ENCODE results near the gene GJC1. TPM values are rescaled to one million over a fixed set of nuclear protein-coding genes. Genes with fewer than 3 reads are reported as not detected.

Gene GJC1
- total and polyA plus RNA-seq, 2 of the 8 experiments (the other 6 are each of a cell fraction or from before 2014, with no cell fraction given), result 29.1 to 154 TPM

DNA sequence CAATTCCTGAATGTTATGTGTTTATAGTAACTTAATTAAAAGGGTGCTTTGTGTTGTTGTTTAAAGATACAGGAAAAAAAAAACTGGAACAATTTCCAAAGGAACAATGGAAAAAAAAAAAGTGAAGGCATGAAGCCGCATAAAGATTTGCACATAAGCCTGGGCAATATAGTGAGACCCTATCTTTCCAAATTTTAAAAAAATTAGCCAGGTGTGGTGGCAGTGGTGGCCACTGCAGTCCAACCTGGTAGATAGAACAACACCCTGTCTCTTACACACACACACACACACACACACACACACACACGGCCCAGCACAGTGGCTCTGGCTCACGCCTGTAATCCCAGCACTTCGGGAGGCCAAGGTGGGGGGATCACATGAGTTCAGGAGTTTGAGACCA, 21.9 kb downstream of the GJC1 start (continued):
- TF ChIP-seq, protein P1, sequence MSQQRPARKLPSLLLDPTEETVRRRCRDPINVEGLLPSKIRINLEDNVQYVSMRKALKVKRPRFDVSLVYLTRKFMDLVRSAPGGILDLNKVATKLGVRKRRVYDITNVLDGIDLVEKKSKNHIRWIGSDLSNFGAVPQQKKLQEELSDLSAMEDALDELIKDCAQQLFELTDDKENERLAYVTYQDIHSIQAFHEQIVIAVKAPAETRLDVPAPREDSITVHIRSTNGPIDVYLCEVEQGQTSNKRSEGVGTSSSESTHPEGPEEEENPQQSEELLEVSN (IDR thresholded peaks at IDR 0.05), result no peak

All from H1 (cell line).